Osteoblast (primary cell): ENCODE data around the gene NPR3. TPM values are rescaled to one million over a fixed set of nuclear protein-coding genes. Genes with fewer than 3 reads are reported as not detected.

Experiments
- DNase-seq: peaks from one replicate; pipeline ENCODE4 v3.0.0; 2011; ENCODE audit warnings: low spot score, mixed read lengths; ENCODE audit not compliant: insufficient read length; ENCODE audit errors: missing footprints
- H2AFZ ChIP-seq: 2 replicates; pipeline ENCODE4 v1.6.0; 2011; ENCODE audit warnings: mild to moderate bottlenecking, low read length
- H3K27ac ChIP-seq: 2 replicates; pipeline ENCODE4 v1.5.1; 2011; ENCODE audit warnings: mild to moderate bottlenecking, low read depth, low read length, moderate library complexity
- H3K27me3 ChIP-seq: 2 replicates; pipeline ENCODE4 v1.6.0; 2012; ENCODE audit warnings: mild to moderate bottlenecking, control low read depth, inconsistent platforms, low read length, moderate library complexity; ENCODE audit not compliant: insufficient read depth
- H3K36me3 ChIP-seq: 2 replicates; pipeline ENCODE4 v1.5.1; 2011; ENCODE audit warnings: mild to moderate bottlenecking, low read length, control low read depth, moderate library complexity; ENCODE audit not compliant: insufficient read depth
- H3K4me1 ChIP-seq: 2 replicates; pipeline ENCODE4 v1.5.1; 2011; ENCODE audit warnings: mild to moderate bottlenecking, low read length, control low read depth, moderate library complexity; ENCODE audit not compliant: insufficient read depth
- H3K4me2 ChIP-seq: 2 replicates; pipeline ENCODE4 v1.6.0; 2011; ENCODE audit warnings: mild to moderate bottlenecking, low read length; ENCODE audit not compliant: insufficient read depth
- H3K4me3 ChIP-seq: fragments of 200-600 bp; sonication (generic); 3 replicates; pipeline ENCODE4 v1.5.1; 2012; ENCODE audit warnings: mild to moderate bottlenecking, low read length, inconsistent platforms; ENCODE audit not compliant: insufficient read depth
- H3K79me2 ChIP-seq: 2 replicates; pipeline ENCODE4 v1.6.0; 2012; ENCODE audit warnings: mild to moderate bottlenecking, low read length, control low read depth, inconsistent platforms; ENCODE audit not compliant: insufficient read depth
- H3K9me3 ChIP-seq: 2 replicates; pipeline ENCODE4 v1.5.1; 2011; ENCODE audit warnings: low read depth, low read length, control low read depth
- H4K20me1 ChIP-seq: 2 replicates; pipeline ENCODE4 v1.6.0; 2012; ENCODE audit warnings: mild to moderate bottlenecking, low read length, control low read depth; ENCODE audit not compliant: insufficient read depth
- total RNA-seq: library from RNA; depleted of rRNA; stranded (reverse); fragments of >200 nt; gene quantifications from 2 replicates; pipeline ENCODE4 v1.2.3, GENCODE V29; 2012
- TF ChIP-seq, protein P1 (sequence below): IDR thresholded peaks from 2 replicates; pipeline ENCODE4 v1.5.1; 2011; ENCODE audit warnings: mild to moderate bottlenecking, low read depth, low read length, moderate library complexity; ENCODE audit errors: extremely low read depth

The NPR3 gene
- total RNA-seq, 1 donor = 92.3 TPM

- Histone ChIP-seq H3K4me1 (no peaks in the 10 kb centered on the region), H3K9me3 (no peaks in the 10 kb centered on the region), H3K36me3 (peaks cover 52% of the 10 kb centered on the region), H3K27me3 (no peaks in the 10 kb centered on the region), H3K27ac (no peak overlapping the region), H4K20me1 (peaks cover 20% of the 10 kb centered on the region), H2AFZ (no peak overlapping the region), H3K4me2 (no peak overlapping the region), H3K4me3 (no peak overlapping the region), H3K79me2 (peaks cover 71% of the 10 kb centered on the region)
- TF ChIP-seq, protein P1, sequence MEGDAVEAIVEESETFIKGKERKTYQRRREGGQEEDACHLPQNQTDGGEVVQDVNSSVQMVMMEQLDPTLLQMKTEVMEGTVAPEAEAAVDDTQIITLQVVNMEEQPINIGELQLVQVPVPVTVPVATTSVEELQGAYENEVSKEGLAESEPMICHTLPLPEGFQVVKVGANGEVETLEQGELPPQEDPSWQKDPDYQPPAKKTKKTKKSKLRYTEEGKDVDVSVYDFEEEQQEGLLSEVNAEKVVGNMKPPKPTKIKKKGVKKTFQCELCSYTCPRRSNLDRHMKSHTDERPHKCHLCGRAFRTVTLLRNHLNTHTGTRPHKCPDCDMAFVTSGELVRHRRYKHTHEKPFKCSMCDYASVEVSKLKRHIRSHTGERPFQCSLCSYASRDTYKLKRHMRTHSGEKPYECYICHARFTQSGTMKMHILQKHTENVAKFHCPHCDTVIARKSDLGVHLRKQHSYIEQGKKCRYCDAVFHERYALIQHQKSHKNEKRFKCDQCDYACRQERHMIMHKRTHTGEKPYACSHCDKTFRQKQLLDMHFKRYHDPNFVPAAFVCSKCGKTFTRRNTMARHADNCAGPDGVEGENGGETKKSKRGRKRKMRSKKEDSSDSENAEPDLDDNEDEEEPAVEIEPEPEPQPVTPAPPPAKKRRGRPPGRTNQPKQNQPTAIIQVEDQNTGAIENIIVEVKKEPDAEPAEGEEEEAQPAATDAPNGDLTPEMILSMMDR = no peak
- no peak for DNase-seq
These were observed 11.8 kb downstream of the NPR3 start for GRCh38 chr5:32722957-32723356.

DNA sequence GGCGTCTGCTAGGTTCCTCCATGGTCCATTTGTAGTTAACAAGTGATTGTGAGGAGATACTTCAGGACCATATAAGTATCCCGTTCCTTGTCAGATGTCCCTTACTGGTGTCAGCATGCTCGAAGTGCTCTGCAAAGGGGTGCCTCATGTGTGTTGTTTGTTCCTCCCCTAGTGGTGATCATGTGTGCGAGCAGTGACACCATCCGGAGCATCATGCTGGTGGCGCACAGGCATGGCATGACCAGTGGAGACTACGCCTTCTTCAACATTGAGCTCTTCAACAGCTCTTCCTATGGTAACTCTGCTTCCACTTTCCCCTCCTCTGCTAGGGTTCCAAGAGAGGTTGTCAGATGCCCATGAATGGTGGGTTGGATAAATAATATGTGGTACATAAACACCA, 13.4 kb downstream of the NPR3 start:
- Histone ChIP-seq H3K4me3 (no peak overlapping the region), H3K27me3 (no peaks in the 10 kb centered on the region), H3K79me2 (peaks cover 66% of the 10 kb centered on the region), H3K36me3 (peaks cover 54% of the 10 kb centered on the region), H3K4me1 (no peaks in the 10 kb centered on the region), H3K9me3 (no peaks in the 10 kb centered on the region), H3K27ac (no peak overlapping the region), H3K4me2 (no peak overlapping the region), H2AFZ (no peak overlapping the region), H4K20me1 (peaks cover 22% of the 10 kb centered on the region)
- TF ChIP-seq, protein P1 = no peak
- no peak for DNase-seq

DNA sequence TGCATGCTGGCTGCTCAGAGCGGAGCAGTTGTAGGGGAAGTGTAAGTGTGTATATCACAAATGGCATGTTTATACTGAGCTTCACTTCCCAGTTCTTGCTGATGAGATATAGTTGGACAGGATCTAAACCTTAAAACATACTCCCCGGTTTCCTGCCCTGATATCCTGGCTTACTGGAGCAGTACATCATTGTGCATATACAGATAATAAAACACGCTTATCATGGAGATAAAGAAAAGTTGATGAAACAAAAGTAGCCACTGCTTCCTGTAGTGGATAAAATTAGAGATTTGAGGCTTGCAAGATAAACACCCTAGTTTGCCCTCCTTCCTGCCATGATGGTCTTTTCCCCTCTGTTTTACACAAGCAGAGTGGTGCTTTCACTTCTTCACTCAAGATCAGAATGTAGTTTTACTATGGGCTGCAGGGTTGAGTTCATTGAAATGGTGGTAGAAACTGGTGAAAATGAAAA, 15.0 kb downstream of the NPR3 start:
- DNase-seq = no peak
- Histone ChIP-seq H3K27me3 (no peaks in the 10 kb centered on the region), H2AFZ (no peak overlapping the region)

GRCh38 chr5:32729651-32730050, 18.5 kb downstream of the NPR3 start:
- Histone ChIP-seq H3K27me3 (no peaks in the 10 kb centered on the region), H3K27ac (no peak overlapping the region), H3K36me3 (peaks cover 47% of the 10 kb centered on the region), H3K4me2 (no peak overlapping the region), H3K9me3 (no peaks in the 10 kb centered on the region), H2AFZ (no peak overlapping the region), H3K4me3 (no peak overlapping the region), H4K20me1 (peaks cover 8% of the 10 kb centered on the region), H3K4me1 (no peaks in the 10 kb centered on the region), H3K79me2 (peaks cover 23% of the 10 kb centered on the region)
- no peak for DNase-seq
- TF ChIP-seq, protein P1 = no peak

More for the DNA sequence above, 15.0 kb downstream of the NPR3 start:
- Histone ChIP-seq H3K9me3 (no peaks in the 10 kb centered on the region), H4K20me1 (peaks cover 24% of the 10 kb centered on the region), H3K4me1 (no peaks in the 10 kb centered on the region), H3K79me2 (peaks cover 51% of the 10 kb centered on the region), H3K4me2 (no peak overlapping the region), H3K36me3 (peaks cover 60% of the 10 kb centered on the region), H3K4me3 (no peak overlapping the region), H3K27ac (no peak overlapping the region)
- TF ChIP-seq, protein P1 = no peak
